ENCODE data around the gene SDC4. TPM values are rescaled to one million over a fixed set of nuclear protein-coding genes. Genes with fewer than 3 reads are reported as not detected.
A peak's percentile ranks its signal among the peaks of the same experiment; 100 is the strongest.

Gene SDC4
- total RNA-seq, 2 donors from 2014 or later, result 71.4 to 95.2 TPM

DNA sequence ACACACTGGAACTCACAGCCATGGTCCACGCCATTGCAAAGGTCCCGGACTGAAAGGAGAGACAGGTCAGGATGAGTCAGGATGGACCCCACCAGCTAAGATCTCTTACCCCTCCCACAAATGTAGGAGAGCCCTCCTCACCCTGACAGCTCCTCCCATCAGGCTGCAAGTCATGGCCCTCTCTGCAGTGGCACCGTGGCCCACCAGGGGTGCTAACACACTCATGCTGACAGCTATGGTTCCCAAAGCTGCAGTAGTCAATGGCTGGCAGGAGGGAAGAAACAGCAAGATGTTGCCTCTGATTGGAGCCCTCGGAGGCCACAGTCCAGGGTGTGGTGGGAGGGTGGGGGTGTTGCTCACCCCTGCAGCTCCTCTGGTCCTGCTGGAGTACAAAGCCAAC is 47.3 kb downstream of the SDC4 start:
- no peak overlapping the region for H3K27ac ChIP-seq
- H3K27me3 ChIP-seq, result no peaks in the 10 kb centered on the region
- no peak for DNase-seq (ENCODE audit: low spot score)
- H3K4me1 ChIP-seq, result no peaks in the 10 kb centered on the region
- no peaks in the 10 kb centered on the region for H3K9me3 ChIP-seq
- H3K4me3 ChIP-seq, result no peak overlapping the region
- TF ChIP-seq, protein P1, sequence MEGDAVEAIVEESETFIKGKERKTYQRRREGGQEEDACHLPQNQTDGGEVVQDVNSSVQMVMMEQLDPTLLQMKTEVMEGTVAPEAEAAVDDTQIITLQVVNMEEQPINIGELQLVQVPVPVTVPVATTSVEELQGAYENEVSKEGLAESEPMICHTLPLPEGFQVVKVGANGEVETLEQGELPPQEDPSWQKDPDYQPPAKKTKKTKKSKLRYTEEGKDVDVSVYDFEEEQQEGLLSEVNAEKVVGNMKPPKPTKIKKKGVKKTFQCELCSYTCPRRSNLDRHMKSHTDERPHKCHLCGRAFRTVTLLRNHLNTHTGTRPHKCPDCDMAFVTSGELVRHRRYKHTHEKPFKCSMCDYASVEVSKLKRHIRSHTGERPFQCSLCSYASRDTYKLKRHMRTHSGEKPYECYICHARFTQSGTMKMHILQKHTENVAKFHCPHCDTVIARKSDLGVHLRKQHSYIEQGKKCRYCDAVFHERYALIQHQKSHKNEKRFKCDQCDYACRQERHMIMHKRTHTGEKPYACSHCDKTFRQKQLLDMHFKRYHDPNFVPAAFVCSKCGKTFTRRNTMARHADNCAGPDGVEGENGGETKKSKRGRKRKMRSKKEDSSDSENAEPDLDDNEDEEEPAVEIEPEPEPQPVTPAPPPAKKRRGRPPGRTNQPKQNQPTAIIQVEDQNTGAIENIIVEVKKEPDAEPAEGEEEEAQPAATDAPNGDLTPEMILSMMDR (IDR thresholded peaks at IDR 0.05), result no peak
- no peaks in the 10 kb centered on the region for H3K36me3 ChIP-seq

DNA sequence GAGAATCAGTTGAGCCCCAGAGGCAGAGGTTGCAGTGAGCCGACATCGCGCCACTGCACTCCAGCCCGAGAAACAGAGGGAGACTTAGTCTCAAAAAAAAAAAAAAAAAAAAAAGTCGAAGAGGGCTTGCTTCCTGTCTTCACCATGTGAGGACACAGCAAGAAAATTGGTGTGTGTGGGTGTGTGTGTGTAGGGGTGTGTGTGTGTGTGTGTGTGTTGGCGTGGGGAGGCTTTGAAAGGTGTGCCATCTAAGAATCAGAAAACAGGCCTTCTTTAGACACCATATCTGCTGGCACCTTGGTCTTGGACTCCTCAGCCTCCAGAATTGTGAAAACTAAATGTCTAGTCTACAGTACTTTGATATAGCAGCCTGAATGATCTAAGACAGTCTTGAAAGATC is 48.4 kb downstream of the SDC4 start:
- H3K4me1 ChIP-seq, result no peaks in the 10 kb centered on the region
- no peak for DNase-seq (ENCODE audit: low spot score)
- H3K27me3 ChIP-seq, result no peaks in the 10 kb centered on the region
- TF ChIP-seq, protein P1 (IDR thresholded peaks at IDR 0.05), result no peak
- no peaks in the 10 kb centered on the region for H3K9me3 ChIP-seq
- no peak overlapping the region for H3K4me3 ChIP-seq
- no peak overlapping the region for H3K27ac ChIP-seq
- no peaks in the 10 kb centered on the region for H3K36me3 ChIP-seq

GRCh38 chr20:45297786-45298497 is 50.3 kb downstream of the SDC4 start:
- Histone ChIP-seq H3K4me3 (no peak overlapping the region), H3K27ac (no peak overlapping the region), H3K36me3 (no peaks in the 10 kb centered on the region), H3K4me1 (peaks cover 0 to 11% of the 10 kb centered on the region in 2 donors), H3K9me3 (no peaks in the 10 kb centered on the region), H3K27me3 (no peaks in the 10 kb centered on the region)
- DNase-seq (ENCODE audit: low spot score), result no peak
- TF ChIP-seq, protein P1 (IDR thresholded peaks at IDR 0.05), result no peak

DNA sequence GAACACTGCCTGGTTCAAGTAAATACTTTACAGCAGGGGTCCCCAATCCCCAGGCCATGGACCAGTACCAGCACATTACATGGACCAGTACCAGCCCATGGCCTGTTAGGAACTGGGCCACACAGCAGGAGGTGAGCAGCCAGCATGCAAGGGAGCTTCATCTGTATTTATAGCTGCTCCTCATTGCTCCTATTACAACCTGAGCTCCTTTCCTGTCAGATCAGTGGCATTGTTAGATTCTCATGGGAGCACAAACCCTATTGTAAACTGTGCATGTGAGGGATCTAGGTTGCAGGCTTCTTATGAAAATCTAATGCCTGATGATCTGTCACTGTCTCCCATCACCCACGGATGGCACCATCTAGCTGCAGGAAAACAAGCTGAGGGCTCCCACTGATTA is 53.6 kb downstream of the SDC4 start:
- TF ChIP-seq, protein P1 (IDR thresholded peaks at IDR 0.05), result no peak
- no peak overlapping the region for H3K27ac ChIP-seq
- no peak overlapping the region for H3K4me3 ChIP-seq
- peaks cover 0 to 12% of the 10 kb centered on the region in 2 donors for H3K4me1 ChIP-seq
- no peaks in the 10 kb centered on the region for H3K9me3 ChIP-seq
- no peaks in the 10 kb centered on the region for H3K27me3 ChIP-seq
- H3K36me3 ChIP-seq, result no peaks in the 10 kb centered on the region
- no peak for DNase-seq (ENCODE audit: low spot score)

DNA sequence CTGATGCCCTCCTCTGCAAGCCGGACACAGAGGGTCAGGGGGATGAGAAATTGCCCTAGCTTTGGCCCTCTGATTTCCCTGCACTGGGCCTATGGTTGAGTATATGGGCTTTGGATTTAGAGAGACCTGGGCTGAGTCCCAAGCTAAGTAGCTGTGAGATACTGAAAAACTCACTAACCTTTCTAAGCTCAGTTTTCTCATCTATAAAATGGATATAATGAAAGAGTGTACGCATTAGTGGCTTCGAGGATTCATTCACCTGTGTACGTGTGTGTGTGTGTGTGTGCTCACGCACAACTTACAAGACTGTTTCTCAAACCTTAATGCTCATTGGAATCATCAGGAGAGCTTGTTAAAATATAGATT is 54.2 kb downstream of the SDC4 start:
- H3K27me3 ChIP-seq, result no peaks in the 10 kb centered on the region

More for the DNA sequence above, 54.2 kb downstream of the SDC4 start:
- Histone ChIP-seq H3K9me3 (no peaks in the 10 kb centered on the region), H3K36me3 (no peaks in the 10 kb centered on the region), H3K4me1 (peaks cover 0 to 12% of the 10 kb centered on the region in 2 donors), H3K4me3 (peak overlapping the region in 1 of 2 donors; percentile 60), H3K27ac (no peak overlapping the region)
- TF ChIP-seq, protein P1 (IDR thresholded peaks at IDR 0.05), result no peak
- no peak for DNase-seq (ENCODE audit: low spot score)
